HepG2 (cell line): ENCODE data around the gene MSI2. TPM values are rescaled to one million over a fixed set of nuclear protein-coding genes. Genes with fewer than 3 reads are reported as not detected.

ENCODE experiments used
- ATAC-seq: fragments of 200-7000 bp; cut with Tn5 transposase; 3 replicates; pipeline ENCODE4 v1.9.1; 2020; ENCODE audit warnings: mild to moderate bottlenecking, moderate library complexity
- BruUV-seq: library from RNA; stranded (reverse); fragments of 400-500 nt; replicated peaks from 2 replicates; lab custom pipeline; 2021; lab: Mats Ljungman, UMichigan
- CTCF ChIA-PET: fragments of 300-600 bp; formaldehyde crosslinking; extraction: SDS; loops from one replicate; lab custom pipeline; 2021; ENCODE audit warnings: low total read pairs, inconsistent platforms, low intra/inter-chr PET ratio; lab: Yijun Ruan, JAX
- POLR2A ChIA-PET: fragments of 350-600 bp; sonication (Branson Sonifier 250); formaldehyde crosslinking; loops from one replicate; lab custom pipeline; 2020; ENCODE audit warnings: antibody characterized with exemption, inconsistent platforms; lab: Yijun Ruan, JAX
- DNase-seq: peaks from one replicate; pipeline ENCODE4 v3.0.0-alpha.2; 2015; ENCODE audit warnings: low spot score
- FAIRE-seq: peaks from 3 replicates; lab custom pipeline; 2011; peaks lifted over from hg19 to GRCh38; lab: Jason Lieb, UNC
- H2AFZ ChIP-seq: one replicate; pipeline ENCODE4 v1.6.1; 2011; ENCODE audit warnings: low read length, inconsistent platforms
- H3K27ac ChIP-seq: fragments of 300-600 bp; 3 replicates; pipeline ENCODE4 v1.8.0; 2011; ENCODE audit warnings: mixed run types, mild to moderate bottlenecking, mixed read lengths, low read length, inconsistent platforms; ENCODE audit not compliant: insufficient read depth; ENCODE audit errors: extremely low read length
- H3K27me3 ChIP-seq, 2 experiments: fragments of 200-600 bp in 1 of 2; 2 replicates in 1 of 2; 3 replicates in 1 of 2; pipeline versions ENCODE4 v1.6.0 to v1.8.0; 2011; ENCODE audit warnings: low read length in 2 of 2, mild to moderate bottlenecking in 2 of 2, moderate library complexity in 2 of 2, inconsistent platforms in 1 of 2; ENCODE audit not compliant: insufficient read depth in 2 of 2, control insufficient read depth in 1 of 2
- H3K36me3 ChIP-seq, 2 experiments: fragments of 200-600 bp in 1 of 2; replicated peaks in 1 of 2; 2 replicates in 1 of 2; 3 replicates in 1 of 2; pipeline versions ENCODE4 v1.5.1 to v1.8.0; 2011; ENCODE audit warnings: low read length in 2 of 2, inconsistent platforms in 1 of 2; ENCODE audit not compliant: insufficient read depth in 2 of 2, control insufficient read depth in 1 of 2
- H3K4me1 ChIP-seq: 2 replicates; pipeline ENCODE4 v1.5.1; 2012; ENCODE audit warnings: low read length, inconsistent platforms; ENCODE audit not compliant: insufficient read depth
- H3K4me2 ChIP-seq: 2 replicates; pipeline ENCODE4 v1.6.0; 2011; ENCODE audit warnings: low read depth, low read length, inconsistent platforms
- H3K4me3 ChIP-seq, 3 experiments: fragments of 200-600 bp in 1 of 3; sonication (generic), shearing (Covaris generic) in 1 of 3; replicated peaks in 1 of 3; 2 replicates each; pipeline ENCODE4 v1.5.1; 2011 to 2016; ENCODE audit warnings: low read length in 3 of 3, inconsistent platforms in 2 of 3, low read depth in 2 of 3, mild to moderate bottlenecking in 2 of 3, control low read depth in 1 of 3, mixed read lengths in 1 of 3; ENCODE audit not compliant: insufficient read depth in 1 of 3
- H3K79me2 ChIP-seq: one replicate; pipeline ENCODE4 v1.6.1; 2011; ENCODE audit warnings: low read length, inconsistent platforms; ENCODE audit not compliant: insufficient read depth
- H3K9ac ChIP-seq: 2 replicates; pipeline ENCODE4 v1.6.0; 2011; ENCODE audit warnings: mild to moderate bottlenecking, low read depth, low read length, inconsistent platforms; ENCODE audit not compliant: insufficient read depth
- H3K9me3 ChIP-seq: 2 replicates; pipeline ENCODE4 v1.5.1; 2012; ENCODE audit warnings: mild to moderate bottlenecking, low read length
- H4K20me1 ChIP-seq: 2 replicates; pipeline ENCODE4 v1.6.0; 2011; ENCODE audit warnings: inconsistent platforms, mild to moderate bottlenecking, low read length, moderate library complexity; ENCODE audit not compliant: insufficient read depth
- ARID4A ChIP-seq: sonication (generic); formaldehyde crosslinking; IDR thresholded peaks from 2 replicates; pipeline ENCODE4 v1.5.0; 2020; ENCODE audit warnings: mild to moderate bottlenecking, missing genetic modification reagents, borderline replicate concordance
- HNF4A ChIP-seq: sonication (generic); formaldehyde crosslinking; IDR thresholded peaks from 2 replicates; pipeline ENCODE4 v1.4.0; 2020; ENCODE audit warnings: missing genetic modification reagents
- HNF4G ChIP-seq, 2 experiments: sonication (generic) in 1 of 2; formaldehyde crosslinking in 1 of 2; IDR thresholded peaks; 2 replicates each; pipeline versions ENCODE4 v1.4.0 to v1.6.1; 2011 to 2020; ENCODE audit warnings: borderline replicate concordance in 2 of 2, low read depth in 2 of 2, mild to moderate bottlenecking in 2 of 2, low read length in 1 of 2, missing genetic modification reagents in 1 of 2, moderate library complexity in 1 of 2
- HOXA9 ChIP-seq: sonication (generic); formaldehyde crosslinking; IDR thresholded peaks from 2 replicates; pipeline ENCODE4 v1.8.1; 2022; ENCODE audit warnings: missing genetic modification reagents, mild to moderate bottlenecking, moderate library complexity, borderline replicate concordance
- SMAD3 ChIP-seq: sonication (generic); formaldehyde crosslinking; IDR thresholded peaks from 2 replicates; pipeline ENCODE4 v1.4.0; 2020; ENCODE audit warnings: missing genetic modification reagents
- SNAPC4 ChIP-seq: sonication (generic); formaldehyde crosslinking; IDR thresholded peaks from 2 replicates; pipeline ENCODE4 v1.4.0; 2020; ENCODE audit warnings: mild to moderate bottlenecking, missing genetic modification reagents
- SOX13 ChIP-seq, 3 experiments: fragments of 450-650 bp in 1 of 3; sonication (generic) in 1 of 3; formaldehyde crosslinking in 1 of 3; IDR thresholded peaks in 2 of 3; conservative IDR thresholded peaks in 1 of 3; 2 replicates each; pipeline versions ENCODE4 v1.5.0 to v1.6.1; 2016 to 2020; ENCODE audit warnings: antibody characterized with exemption in 1 of 3, mild to moderate bottlenecking in 1 of 3, missing compliant biosample characterization in 1 of 3, missing genetic modification reagents in 1 of 3, moderate library complexity in 1 of 3
- ZNF274 ChIP-seq: sonication (generic); formaldehyde crosslinking; IDR thresholded peaks from 2 replicates; pipeline ENCODE4 v1.5.1; 2020; ENCODE audit warnings: mild to moderate bottlenecking, missing genetic modification reagents
- ZUFSP ChIP-seq: sonication (generic); formaldehyde crosslinking; IDR thresholded peaks from 2 replicates; pipeline ENCODE4 v1.9.0; 2021; ENCODE audit warnings: missing genetic modification reagents, mild to moderate bottlenecking, borderline replicate concordance
- WGBS: methylation state at CpG from one replicate; pipeline ENCODE4 v1.1.6; 2017; ENCODE audit warnings: low lambda C conversion rate; 5-methylcytosine and 5-hydroxymethylcytosine counted together
- in situ Hi-C: cut with HindIII; loops from 2 replicates; pipeline ENCODE4 v1.10.0; 2017; ENCODE audit warnings: low pct_unique_long_range_greater_than_20kb; ENCODE audit not compliant: extremely low pct_ligation_motif_present
- intact Hi-C: fragments of 100-400 bp; cut with micrococcal nuclease; formaldehyde crosslinking; loops from one replicate; pipeline ENCODE4 v1.10.0; 2022; ENCODE audit not compliant: unreplicated experiment
- polyA plus RNA-seq, 8 experiments: library from polyadenylated mRNA; depleted of rRNA in 3 of 8; stranded (reverse) in 7 of 8; unstranded in 1 of 8; fragments of >200 nt; fragmentation: Illumina TruSeq in 4 of 8; extraction: Trizol in 4 of 8; gene quantifications; 2 replicates each; pipeline versions ENCODE4 v1.2.1 to v1.2.3, GENCODE V29; 2011 to 2016; ENCODE audit warnings: low read depth in 4 of 8, missing spikeins in 1 of 8, mixed read lengths in 1 of 8; ENCODE audit not compliant: insufficient read depth in 1 of 8
- total RNA-seq, 5 experiments: library from RNA; depleted of rRNA; stranded (reverse); fragments of >200 nt; fragmentation: Illumina TruSeq; extraction: Trizol; gene quantifications; 2 replicates each; pipeline ENCODE4 v1.2.3, GENCODE V29; 2016; ENCODE audit warnings: low read depth in 1 of 5

Gene MSI2
- total and polyA plus RNA-seq, 2 of the 13 experiments (the other 11 are each of a cell fraction or from before 2014, with no cell fraction given) = 77.5 to 78.4 TPM

GRCh38 chr17:57221366-57222350 is 34.7 kb upstream of the MSI2 start:
- in situ Hi-C loops (no loop called here), intact Hi-C loops (no loop called here)
- Histone ChIP-seq H3K4me3 (no peak overlapping the region), H3K4me2 (no peak overlapping the region), H4K20me1 (no peaks in the 10 kb centered on the region), H3K27me3 (peaks cover 0 to 6% of the 10 kb centered on the region in 2 experiments; a peak in 2 of 5 replicates), H3K9me3 (peaks cover 11% of the 10 kb centered on the region), H3K27ac (no peak overlapping the region), H3K4me1 (0 out of 2 replicates have a peak, but pooled peaks cover 6% of the 10 kb centered on the region), H3K9ac (no peak overlapping the region), H3K79me2 (no peaks in the 10 kb centered on the region), H3K36me3 (no peaks in the 10 kb centered on the region), H2AFZ (no peak overlapping the region)
- CTCF ChIA-PET = no interaction called here
- WGBS = 26% methylated on average over 3 of the region's 3 CpGs
- peak; percentile 39; the same call in 2 of the 3 replicates for ATAC-seq
- FAIRE-seq = no peak
- DNase-seq = peak; percentile 69
- POLR2A ChIA-PET = no interaction called here
- no TSS peak for BruUV-seq
- TF ChIP-seq ZNF274 (no peak), ARID4A (CRISPR knock-in tag) (no peak), SNAPC4 (no peak), HNF4G (IDR thresholded peaks at IDR 0.05; ENCODE audit: borderline replicate concordance, low read depth, low read length) (peak; percentile 21; the same call in 1 of the 2 replicates), HNF4G (CRISPR knock-in tag; IDR thresholded peaks at IDR 0.05; ENCODE audit: borderline replicate concordance, low read depth) (no peak), SMAD3 (CRISPR knock-in tag) (no peak), SOX13 (IDR thresholded peaks at IDR 0.05) (no peak), SOX13 (CRISPR knock-in tag; conservative IDR thresholded peaks at IDR 0.05 in 1 of 2, IDR thresholded peaks at IDR 0.05 in 1 of 2) (0 out of 4 replicates have a peak, but pooled peaks of 1 of the 2 experiments have one; percentile 21), HOXA9 (no peak), HNF4A (CRISPR knock-in tag) (peak; percentile 26; the same call in 1 of the 2 replicates), ZUFSP (CRISPR knock-in tag) (no peak)
